MCF 10A (cell line): ENCODE measurements around the gene ARHGEF4. TPM values are rescaled to one million over a fixed set of nuclear protein-coding genes. Genes with fewer than 3 reads are reported as not detected.

Experiments
- BruUV-seq: library from RNA; stranded (reverse); fragments of 400-500 nt; replicated peaks from 2 replicates; lab custom pipeline; 2021; lab: Mats Ljungman, UMichigan
- CTCF ChIA-PET: fragments of 300-600 bp; sonication (Branson Sonifier 250); formaldehyde crosslinking; extraction: SDS; loops from one replicate; lab custom pipeline; 2021; ENCODE audit warnings: antibody characterized with exemption, inconsistent platforms; lab: Yijun Ruan, JAX
- POLR2A ChIA-PET: fragments of 300-600, 350-650 bp; sonication (Branson Sonifier 250); formaldehyde crosslinking; extraction: SDS; loops from one replicate; lab custom pipeline; 2020; ENCODE audit warnings: antibody characterized with exemption, inconsistent platforms; lab: Yijun Ruan, JAX
- DNase-seq: peaks from one replicate; pipeline ENCODE4 v3.0.0-alpha.2; 2018; ENCODE audit not compliant: unreplicated experiment
- H3K27ac Mint-ChIP-seq: one replicate; pipeline ENCODE4 v1.8.0; 2022; ENCODE audit warnings: mild to moderate bottlenecking, low read depth, mixed read lengths; ENCODE audit not compliant: unreplicated experiment
- H3K27me3 Mint-ChIP-seq: one replicate; pipeline ENCODE4 v1.8.0; 2022; ENCODE audit warnings: mixed read lengths; ENCODE audit not compliant: insufficient read depth, unreplicated experiment
- H3K36me3 Mint-ChIP-seq: one replicate; pipeline ENCODE4 v1.8.0; 2022; ENCODE audit warnings: mild to moderate bottlenecking, moderate library complexity, mixed read lengths; ENCODE audit not compliant: insufficient read depth, unreplicated experiment
- H3K4me1 Mint-ChIP-seq: one replicate; pipeline ENCODE4 v1.8.0; 2022; ENCODE audit warnings: mixed read lengths; ENCODE audit not compliant: insufficient read depth, unreplicated experiment
- H3K4me3 Mint-ChIP-seq: one replicate; pipeline ENCODE4 v1.8.0; 2022; ENCODE audit warnings: mild to moderate bottlenecking, moderate library complexity, mixed read lengths; ENCODE audit not compliant: unreplicated experiment
- H3K9me3 Mint-ChIP-seq: one replicate; pipeline ENCODE4 v1.8.0; 2022; ENCODE audit warnings: mixed read lengths; ENCODE audit not compliant: unreplicated experiment
- intact Hi-C: fragments of 100-400 bp; cut with micrococcal nuclease; formaldehyde crosslinking; loops from 2 replicates; pipeline ENCODE4 v1.14.1; 2022
- total RNA-seq: library from RNA; stranded (reverse); gene quantifications from 2 replicates; pipeline ENCODE4 v1.2.3, GENCODE V29; 2022
- TF ChIP-seq, protein P1 (sequence below): fragments of 200-600 bp; IDR thresholded peaks from one replicate; pipeline ENCODE4 v1.8.0; 2022; ENCODE audit warnings: antibody characterized with exemption, mild to moderate bottlenecking; ENCODE audit not compliant: unreplicated experiment

ARHGEF4 gene
- total RNA-seq, 1 experiment from 2014 or later: 52.0 TPM

GRCh38 chr2:130821867-130822266, 14.8 kb upstream of the ARHGEF4 start:
- Mint-ChIP-seq H3K9me3 (no peaks in the 10 kb centered on the region), H3K27me3 (no peaks in the 10 kb centered on the region), H3K36me3 (no peaks in the 10 kb centered on the region), H3K27ac (peak overlapping the region; percentile 71), H3K4me3 (no peak overlapping the region), H3K4me1 (peaks cover 39% of the 10 kb centered on the region)
- TF ChIP-seq, protein P1, sequence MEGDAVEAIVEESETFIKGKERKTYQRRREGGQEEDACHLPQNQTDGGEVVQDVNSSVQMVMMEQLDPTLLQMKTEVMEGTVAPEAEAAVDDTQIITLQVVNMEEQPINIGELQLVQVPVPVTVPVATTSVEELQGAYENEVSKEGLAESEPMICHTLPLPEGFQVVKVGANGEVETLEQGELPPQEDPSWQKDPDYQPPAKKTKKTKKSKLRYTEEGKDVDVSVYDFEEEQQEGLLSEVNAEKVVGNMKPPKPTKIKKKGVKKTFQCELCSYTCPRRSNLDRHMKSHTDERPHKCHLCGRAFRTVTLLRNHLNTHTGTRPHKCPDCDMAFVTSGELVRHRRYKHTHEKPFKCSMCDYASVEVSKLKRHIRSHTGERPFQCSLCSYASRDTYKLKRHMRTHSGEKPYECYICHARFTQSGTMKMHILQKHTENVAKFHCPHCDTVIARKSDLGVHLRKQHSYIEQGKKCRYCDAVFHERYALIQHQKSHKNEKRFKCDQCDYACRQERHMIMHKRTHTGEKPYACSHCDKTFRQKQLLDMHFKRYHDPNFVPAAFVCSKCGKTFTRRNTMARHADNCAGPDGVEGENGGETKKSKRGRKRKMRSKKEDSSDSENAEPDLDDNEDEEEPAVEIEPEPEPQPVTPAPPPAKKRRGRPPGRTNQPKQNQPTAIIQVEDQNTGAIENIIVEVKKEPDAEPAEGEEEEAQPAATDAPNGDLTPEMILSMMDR: no peak
- ChIA-PET POLR2A (interaction anchor here (0.7 to 5.7 kb wide), 3 partner anchors 13 to 77 kb away, joined by 3 to 67 read pairs (median 4); no protein-coding TSS in a partner anchor), CTCF (interaction anchor here (0.8 to 1.8 kb wide), 4 partner anchors 24 to 98 kb away, joined by 3 to 10 read pairs (median 5); no protein-coding TSS in a partner anchor)
- no peak for DNase-seq
- intact Hi-C loops: no loop called here
- BruUV-seq: no TSS peak

DNA sequence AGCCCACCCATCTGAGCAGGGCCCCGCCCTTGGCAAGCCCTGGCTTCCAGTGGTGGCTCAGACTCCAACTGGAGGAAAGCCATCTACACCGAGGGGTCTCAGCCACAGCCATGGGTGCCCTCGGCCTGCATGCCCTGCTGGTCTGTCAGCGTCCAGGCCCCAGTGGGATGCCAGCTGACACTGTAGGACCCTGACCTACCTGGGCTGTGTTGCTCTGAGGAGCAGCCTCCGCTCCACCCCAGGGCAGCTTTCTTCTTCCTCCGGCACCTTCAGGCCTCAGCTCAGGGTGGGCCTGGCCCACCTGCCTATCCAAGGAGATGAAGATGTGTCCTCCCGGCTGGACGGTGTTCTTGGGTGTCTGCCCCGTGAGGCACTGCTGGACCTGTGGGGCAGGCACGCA, 13.9 kb upstream of the ARHGEF4 start:
- no peak overlapping the region for H3K27ac Mint-ChIP-seq
- ChIA-PET CTCF (interaction anchor here (0.6 to 2.4 kb wide), 5 partner anchors 9 to 97 kb away, joined by 3 to 10 read pairs (median 5); no protein-coding TSS in a partner anchor), POLR2A (interaction anchor here (0.6 to 3.1 kb wide), 2 partner anchors 15 to 116 kb away, joined by 3 to 17 read pairs; no protein-coding TSS in a partner anchor)
- TF ChIP-seq, protein P1: no peak
- H3K27me3 Mint-ChIP-seq: no peaks in the 10 kb centered on the region
- H3K36me3 Mint-ChIP-seq: no peaks in the 10 kb centered on the region
- H3K9me3 Mint-ChIP-seq: no peaks in the 10 kb centered on the region
- intact Hi-C loops: no loop called here
- H3K4me3 Mint-ChIP-seq: no peak overlapping the region
- no TSS peak for BruUV-seq
- peaks cover 48% of the 10 kb centered on the region for H3K4me1 Mint-ChIP-seq
- no peak for DNase-seq

GRCh38 chr2:130823171-130823885, 13.4 kb upstream of the ARHGEF4 start:
- Mint-ChIP-seq H3K27ac (peak overlapping the region; percentile 96), H3K9me3 (no peaks in the 10 kb centered on the region), H3K4me3 (no peak overlapping the region), H3K36me3 (peaks cover 2% of the 10 kb centered on the region), H3K4me1 (peaks cover 53% of the 10 kb centered on the region), H3K27me3 (no peaks in the 10 kb centered on the region)
- DNase-seq: no peak
- POLR2A ChIA-PET: interaction anchor here (0.6 to 3.1 kb wide), 3 partner anchors 14 to 115 kb away, joined by 3 to 17 read pairs (median 10); no protein-coding TSS in a partner anchor
- CTCF ChIA-PET: interaction anchor here (0.6 to 2.4 kb wide), 8 partner anchors 10 to 97 kb away, joined by 3 to 10 read pairs (median 4); no protein-coding TSS in a partner anchor
- TF ChIP-seq, protein P1: no peak
- intact Hi-C loops: no loop called here
- no TSS peak for BruUV-seq

DNA sequence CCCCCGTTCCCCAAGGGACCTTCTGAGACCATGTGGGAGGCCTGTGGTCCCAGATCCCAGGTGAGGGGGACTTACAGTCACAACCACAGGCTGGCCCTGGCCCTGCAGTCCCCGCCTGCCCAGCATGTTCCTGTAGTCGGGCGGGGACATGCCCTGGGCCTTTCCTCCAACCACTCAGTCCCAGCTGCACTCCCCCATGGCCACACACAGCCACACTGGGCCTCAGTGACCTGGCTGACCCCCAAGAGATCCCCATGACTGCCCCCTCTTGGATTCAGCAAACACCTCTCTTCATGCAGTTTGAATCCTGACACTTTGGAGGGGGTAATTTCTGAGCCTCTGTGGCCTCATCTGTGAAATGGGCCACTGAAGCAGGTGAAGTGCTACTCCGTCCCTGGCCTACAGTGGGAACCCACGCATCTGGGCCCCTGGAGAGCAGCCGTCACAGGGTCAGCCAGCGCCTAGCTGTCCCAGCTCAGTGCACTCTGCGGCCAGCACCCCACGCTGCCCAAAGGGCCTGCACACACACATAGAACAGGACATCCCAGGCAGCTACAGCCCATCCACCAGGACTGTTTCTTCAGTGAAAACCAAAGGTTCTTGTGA, 12.7 kb upstream of the ARHGEF4 start:
- intact Hi-C loops: loop anchor here (1.0 kb wide), 1 partner anchor 17 kb away; no protein-coding TSS in a partner anchor
- Mint-ChIP-seq H3K4me3 (peak overlapping the region; percentile 31), H3K4me1 (peaks cover 55% of the 10 kb centered on the region), H3K9me3 (no peaks in the 10 kb centered on the region), H3K27ac (peak overlapping the region; percentile 96), H3K27me3 (no peaks in the 10 kb centered on the region), H3K36me3 (peaks cover 8% of the 10 kb centered on the region)
- no peak for DNase-seq
- TF ChIP-seq, protein P1: no peak
- no TSS peak for BruUV-seq
- POLR2A ChIA-PET: interaction anchor here (0.7 to 3.1 kb wide), 5 partner anchors 11 to 269 kb away, joined by 4 to 17 read pairs (median 5); partner anchors contain the start of genes ARHGEF4 and FAM168B
- CTCF ChIA-PET: interaction anchor here (0.7 to 2.4 kb wide), 4 partner anchors 26 to 50 kb away, joined by 3 to 9 read pairs (median 6); no protein-coding TSS in a partner anchor
